Peyer's patch (tissue), 4 donors: ENCODE measurements around the gene TUBGCP2. TPM values are rescaled to one million over a fixed set of nuclear protein-coding genes. Genes with fewer than 3 reads are reported as not detected.

Experiments
- DNase-seq, 3 donors: peaks; one replicate each; pipeline ENCODE4 v3.0.0-alpha.2; 2017 to 2019
- H3K27ac ChIP-seq, 4 donors: fragments of 200-600 bp; sonication (generic); one replicate each; pipeline ENCODE4 v1.5.1; 2016 to 2019
- H3K27me3 ChIP-seq, 2 donors: fragments of 200-600 bp; sonication (generic); one replicate each; pipeline ENCODE4 v1.5.1; 2019
- H3K36me3 ChIP-seq, 3 donors: fragments of 200-600 bp; sonication (generic); one replicate each; pipeline ENCODE4 v1.5.1; 2016 to 2019
- H3K4me1 ChIP-seq, 4 donors: fragments of 200-600 bp; sonication (generic); one replicate each; pipeline ENCODE4 v1.5.1; 2016 to 2019
- H3K4me3 ChIP-seq, 4 donors: fragments of 200-600 bp; sonication (generic); 1 replicate in 3 of 4; 2 replicates in 1 of 4; pipeline ENCODE4 v1.5.1; 2016 to 2019; ENCODE audit warnings: mild to moderate bottlenecking in 1 of 4
- H3K9me3 ChIP-seq, 4 donors: fragments of 200-600 bp; sonication (generic); one replicate each; pipeline ENCODE4 v1.5.1; 2016 to 2019; ENCODE audit warnings: mild to moderate bottlenecking in 1 of 4
- CTCF ChIP-seq, 6 experiments: fragments of 450-650 bp in 4 of 6; fragments of 200-600 bp in 2 of 6; sonication (generic) in 1 of 6; IDR thresholded peaks; one replicate each; pipeline ENCODE4 v1.5.1; 2017 to 2019; ENCODE audit warnings: antibody characterized with exemption in 6 of 6, mild to moderate bottlenecking in 3 of 6, moderate library complexity in 1 of 6
- POLR2A ChIP-seq, 2 donors: fragments of 450-650 bp; IDR thresholded peaks; one replicate each; pipeline ENCODE4 v1.5.1; 2017; ENCODE audit warnings: antibody characterized with exemption in 2 of 2, mild to moderate bottlenecking in 2 of 2, moderate library complexity in 2 of 2
- total RNA-seq, 4 donors: library from RNA; depleted of rRNA; stranded (reverse); fragments of >200 nt; gene quantifications; one replicate each; pipeline ENCODE4 v1.1.0, GENCODE V29; 2016

TUBGCP2 gene
- total RNA-seq, 4 donors from 2014 or later, result 40.1 to 85.0 (median 67.8) TPM

GRCh38 chr10:133328358-133329343 lies 20.0 kb upstream of the TUBGCP2 start:
- no peak overlapping the region for H3K4me3 ChIP-seq
- H3K27ac ChIP-seq, result no peak overlapping the region
- TF ChIP-seq POLR2A (IDR thresholded peaks at IDR 0.05), result no peak
- TF ChIP-seq CTCF (IDR thresholded peaks at IDR 0.05), result no peak
- no peaks in the 10 kb centered on the region for H3K36me3 ChIP-seq
- no peak for DNase-seq
- H3K9me3 ChIP-seq, result no peaks in the 10 kb centered on the region
- H3K4me1 ChIP-seq, result peaks cover 0 to 37% (median 21%) of the 10 kb centered on the region in 4 donors
- peaks cover 7 to 41% of the 10 kb centered on the region in 2 donors for H3K27me3 ChIP-seq

GRCh38 chr10:133327651-133328357 lies 19.1 kb upstream of the TUBGCP2 start:
- H3K27ac ChIP-seq, result no peak overlapping the region
- H3K4me1 ChIP-seq, result peaks cover 0 to 37% (median 21%) of the 10 kb centered on the region in 4 donors
- no peak for TF ChIP-seq CTCF (IDR thresholded peaks at IDR 0.05)
- TF ChIP-seq POLR2A (IDR thresholded peaks at IDR 0.05), result no peak
- no peaks in the 10 kb centered on the region for H3K9me3 ChIP-seq
- no peaks in the 10 kb centered on the region for H3K36me3 ChIP-seq
- no peak for DNase-seq
- peaks cover 7 to 41% of the 10 kb centered on the region in 2 donors for H3K27me3 ChIP-seq
- H3K4me3 ChIP-seq, result no peak overlapping the region

- no peak for DNase-seq
- Histone ChIP-seq H3K27me3 (peaks cover 7 to 41% of the 10 kb centered on the region in 2 donors), H3K9me3 (no peaks in the 10 kb centered on the region), H3K27ac (no peak overlapping the region), H3K36me3 (no peaks in the 10 kb centered on the region), H3K4me3 (no peak overlapping the region), H3K4me1 (peaks cover 0 to 37% (median 21%) of the 10 kb centered on the region in 4 donors)
- TF ChIP-seq POLR2A (IDR thresholded peaks at IDR 0.05) (no peak), CTCF (IDR thresholded peaks at IDR 0.05) (no peak)
These were observed 18.3 kb upstream of the TUBGCP2 start for GRCh38 chr10:133326745-133327650.

- H3K27ac ChIP-seq, result no peak overlapping the region
- H3K4me3 ChIP-seq, result peak overlapping the region in 3 of 4 donors; percentile 45 to 52 (median 49)
- peaks cover 7 to 41% of the 10 kb centered on the region in 2 donors for H3K27me3 ChIP-seq
- H3K36me3 ChIP-seq, result no peaks in the 10 kb centered on the region
- no peaks in the 10 kb centered on the region for H3K9me3 ChIP-seq
- TF ChIP-seq CTCF (IDR thresholded peaks at IDR 0.05), result no peak
- TF ChIP-seq POLR2A (IDR thresholded peaks at IDR 0.05), result no peak
- H3K4me1 ChIP-seq, result peaks cover 0 to 37% (median 21%) of the 10 kb centered on the region in 4 donors
- no peak for DNase-seq
These were observed 17.5 kb upstream of the TUBGCP2 start for GRCh38 chr10:133326223-133326551.
